ENCODE measurements around the gene NUP133.
"Not testable (repeated sequence)": the region's sequence is repeated elsewhere in the genome, so short reads cannot be mapped to it uniquely, and the experiment has no call there.

Gene NUP133

GRCh38 chr1:229508823-229509337, 739 bp upstream of the NUP133 start:
- DNase-seq (ENCODE audit: low spot score) = no peak

GRCh38 chr1:229507502-229507901, 639 bp downstream of the NUP133 start:
- no peak for DNase-seq (ENCODE audit: low spot score)

- no peak for DNase-seq (ENCODE audit: low spot score)
Measured at GRCh38 chr1:229506633-229507032, 1.5 kb downstream of the NUP133 start.

- DNase-seq (ENCODE audit: low spot score) = no peak
Measured at GRCh38 chr1:229495782-229496181, 12.4 kb downstream of the NUP133 start.

GRCh38 chr1:229487181-229487580, 21.0 kb downstream of the NUP133 start:
- no peak for DNase-seq (ENCODE audit: low spot score)

- DNase-seq (ENCODE audit: low spot score) = no peak
Measured at GRCh38 chr1:229485318-229485717, 22.8 kb downstream of the NUP133 start.

GRCh38 chr1:229482511-229482910, 25.6 kb downstream of the NUP133 start:
- no peak for DNase-seq (ENCODE audit: low spot score)

- DNase-seq (ENCODE audit: low spot score) = no peak
Measured at GRCh38 chr1:229480495-229480894, 27.6 kb downstream of the NUP133 start.

GRCh38 chr1:229479660-229480399, 28.3 kb downstream of the NUP133 start:
- DNase-seq (ENCODE audit: low spot score) = peak; percentile 37

- DNase-seq (ENCODE audit: low spot score) = no peak
Measured at GRCh38 chr1:229478852-229479251, 29.3 kb downstream of the NUP133 start.

- not testable (repeated sequence) for DNase-seq (ENCODE audit: low spot score)
Measured at GRCh38 chr1:229475859-229476258, 32.3 kb downstream of the NUP133 start.

- no peak for DNase-seq (ENCODE audit: low spot score)
Measured at GRCh38 chr1:229474509-229474908, 33.6 kb downstream of the NUP133 start.

- no peak for DNase-seq (ENCODE audit: low spot score)
Measured at GRCh38 chr1:229471175-229471574, 37.0 kb downstream of the NUP133 start.

GRCh38 chr1:229470406-229471043, 37.6 kb downstream of the NUP133 start:
- no peak for DNase-seq (ENCODE audit: low spot score)

- DNase-seq (ENCODE audit: low spot score) = no peak
Measured at GRCh38 chr1:229466887-229467286, 41.3 kb downstream of the NUP133 start.

GRCh38 chr1:229464672-229465071, 43.5 kb downstream of the NUP133 start:
- DNase-seq (ENCODE audit: low spot score) = no peak

- DNase-seq (ENCODE audit: low spot score) = no peak
Measured at GRCh38 chr1:229461032-229461668, 47.0 kb downstream of the NUP133 start.

- no peak for DNase-seq (ENCODE audit: low spot score)
Measured at GRCh38 chr1:229459815-229460214, 48.3 kb downstream of the NUP133 start.

- DNase-seq (ENCODE audit: low spot score) = no peak
Measured at GRCh38 chr1:229457436-229457835, 50.7 kb downstream of the NUP133 start.

GRCh38 chr1:229456016-229456415, 52.1 kb downstream of the NUP133 start:
- no peak for DNase-seq (ENCODE audit: low spot score)

GRCh38 chr1:229454056-229454455, 54.1 kb downstream of the NUP133 start:
- DNase-seq (ENCODE audit: low spot score) = no peak

GRCh38 chr1:229452956-229453801, 55.0 kb downstream of the NUP133 start:
- DNase-seq (ENCODE audit: low spot score) = peak; percentile 27
